G401 (cell line): ENCODE measurements around the gene EZR. TPM values are rescaled to one million over a fixed set of nuclear protein-coding genes. Genes with fewer than 3 reads are reported as not detected.

Experiments
- DNase-seq: peaks from one replicate; pipeline ENCODE4 v3.0.0-alpha.2; 2015; ENCODE audit warnings: low spot score
- in situ Hi-C: cut with HindIII; loops from 2 replicates; pipeline ENCODE4 v1.10.0; 2016; ENCODE audit warnings: low sequenced_read_pairs, mixed read lengths
- total RNA-seq: library from RNA; depleted of rRNA; stranded (reverse); fragments of >200 nt; shearing (Covaris generic); gene quantifications from 2 replicates; pipeline ENCODE4 v1.2.3, GENCODE V29; 2014; rRNA removed

EZR gene
- total RNA-seq: 206 and 261 TPM in 2 replicates

- in situ Hi-C loops: no loop called here
- DNase-seq: no peak
These were observed at the start of gene EZR for GRCh38 chr6:158819213-158819976. EZR (minus strand) TSS chr6:158819368; CDS start chr6:158818093, 1,275 bp downstream.

GRCh38 chr6:158868122-158868480, 48.9 kb upstream of the EZR start:
- no peak for DNase-seq

GRCh38 chr6:158867381-158868121, 48.4 kb upstream of the EZR start:
- in situ Hi-C loops: no loop called here

More at GRCh38 chr6:158868122-158868480, 48.9 kb upstream of the EZR start:
- in situ Hi-C loops: no loop called here

GRCh38 chr6:158865769-158866168, 46.6 kb upstream of the EZR start:
- no peak for DNase-seq
- in situ Hi-C loops: no loop called here

More at GRCh38 chr6:158867381-158868121, 48.4 kb upstream of the EZR start:
- no peak for DNase-seq

- DNase-seq: no peak
- in situ Hi-C loops: no loop called here
These were observed 44.5 kb upstream of the EZR start for GRCh38 chr6:158863646-158864045.

GRCh38 chr6:158861686-158862381, 42.7 kb upstream of the EZR start:
- DNase-seq: no peak
- in situ Hi-C loops: no loop called here

GRCh38 chr6:158860279-158860865, 41.2 kb upstream of the EZR start:
- no peak for DNase-seq
- in situ Hi-C loops: no loop called here

GRCh38 chr6:158856261-158856660, 37.1 kb upstream of the EZR start:
- in situ Hi-C loops: no loop called here
- no peak for DNase-seq

- DNase-seq: no peak
- in situ Hi-C loops: no loop called here
These were observed 35.3 kb upstream of the EZR start for GRCh38 chr6:158854214-158855101.

- in situ Hi-C loops: no loop called here
- no peak for DNase-seq
These were observed 34.7 kb upstream of the EZR start for GRCh38 chr6:158853880-158854213.

- DNase-seq: peak; percentile 31
- in situ Hi-C loops: no loop called here
These were observed 34.1 kb upstream of the EZR start for GRCh38 chr6:158853072-158853879.

GRCh38 chr6:158852312-158853071, 33.3 kb upstream of the EZR start:
- no peak for DNase-seq
- in situ Hi-C loops: no loop called here

GRCh38 chr6:158850807-158851115, 31.6 kb upstream of the EZR start:
- in situ Hi-C loops: no loop called here
- DNase-seq: no peak

GRCh38 chr6:158849899-158850806, 31.0 kb upstream of the EZR start:
- in situ Hi-C loops: no loop called here

GRCh38 chr6:158848490-158848895, 29.3 kb upstream of the EZR start:
- no peak for DNase-seq
- in situ Hi-C loops: no loop called here

More at GRCh38 chr6:158849899-158850806, 31.0 kb upstream of the EZR start:
- DNase-seq: no peak

- no peak for DNase-seq
- in situ Hi-C loops: no loop called here
These were observed 28.6 kb upstream of the EZR start for GRCh38 chr6:158847786-158848185.
